GM12872 (cell line): ENCODE results near the gene PTPRN2.

ENCODE experiments used
- TF ChIP-seq, protein P1 (sequence below): IDR thresholded peaks from 3 replicates; pipeline ENCODE4 v1.5.1; 2011; ENCODE audit warnings: low read depth, mild to moderate bottlenecking, low read length, moderate library complexity; ENCODE audit not compliant: insufficient read depth

Gene PTPRN2

DNA sequence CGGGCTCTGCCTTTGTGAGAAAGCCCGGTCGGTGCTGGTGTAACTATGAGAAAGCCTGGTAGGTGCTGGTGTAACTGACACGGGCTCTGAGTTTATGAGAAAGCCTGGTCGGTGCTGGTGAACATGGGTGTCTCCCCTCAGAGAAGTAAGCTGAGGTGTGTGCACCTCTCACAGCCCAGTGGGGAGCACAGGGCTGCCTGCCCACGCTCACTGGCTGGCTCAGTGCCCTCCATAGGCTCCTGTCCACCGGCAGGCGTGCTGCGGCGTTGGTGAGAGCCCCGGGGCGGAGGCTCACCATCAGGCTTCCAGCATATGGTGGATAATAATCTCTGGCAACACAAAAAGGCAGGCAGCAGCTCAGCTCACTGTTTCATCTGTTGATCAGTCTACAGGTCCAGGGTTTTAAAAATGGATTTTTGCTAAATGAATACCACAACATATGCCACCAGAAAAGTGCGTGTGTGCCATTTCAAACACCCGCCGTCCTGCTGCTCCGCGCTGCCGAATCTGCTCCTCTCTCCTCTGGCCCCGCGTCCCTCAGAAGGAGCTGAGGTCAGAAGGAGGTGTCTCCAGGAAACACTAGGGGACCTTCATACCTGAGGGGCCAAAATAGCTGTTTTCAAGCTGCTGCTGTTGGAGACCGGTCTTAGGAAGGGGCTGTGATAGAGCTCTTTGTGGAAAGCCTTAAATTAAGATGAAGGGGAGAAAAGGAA lies 885.2 kb downstream of the PTPRN2 start:
- TF ChIP-seq, protein P1, sequence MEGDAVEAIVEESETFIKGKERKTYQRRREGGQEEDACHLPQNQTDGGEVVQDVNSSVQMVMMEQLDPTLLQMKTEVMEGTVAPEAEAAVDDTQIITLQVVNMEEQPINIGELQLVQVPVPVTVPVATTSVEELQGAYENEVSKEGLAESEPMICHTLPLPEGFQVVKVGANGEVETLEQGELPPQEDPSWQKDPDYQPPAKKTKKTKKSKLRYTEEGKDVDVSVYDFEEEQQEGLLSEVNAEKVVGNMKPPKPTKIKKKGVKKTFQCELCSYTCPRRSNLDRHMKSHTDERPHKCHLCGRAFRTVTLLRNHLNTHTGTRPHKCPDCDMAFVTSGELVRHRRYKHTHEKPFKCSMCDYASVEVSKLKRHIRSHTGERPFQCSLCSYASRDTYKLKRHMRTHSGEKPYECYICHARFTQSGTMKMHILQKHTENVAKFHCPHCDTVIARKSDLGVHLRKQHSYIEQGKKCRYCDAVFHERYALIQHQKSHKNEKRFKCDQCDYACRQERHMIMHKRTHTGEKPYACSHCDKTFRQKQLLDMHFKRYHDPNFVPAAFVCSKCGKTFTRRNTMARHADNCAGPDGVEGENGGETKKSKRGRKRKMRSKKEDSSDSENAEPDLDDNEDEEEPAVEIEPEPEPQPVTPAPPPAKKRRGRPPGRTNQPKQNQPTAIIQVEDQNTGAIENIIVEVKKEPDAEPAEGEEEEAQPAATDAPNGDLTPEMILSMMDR = no peak

DNA sequence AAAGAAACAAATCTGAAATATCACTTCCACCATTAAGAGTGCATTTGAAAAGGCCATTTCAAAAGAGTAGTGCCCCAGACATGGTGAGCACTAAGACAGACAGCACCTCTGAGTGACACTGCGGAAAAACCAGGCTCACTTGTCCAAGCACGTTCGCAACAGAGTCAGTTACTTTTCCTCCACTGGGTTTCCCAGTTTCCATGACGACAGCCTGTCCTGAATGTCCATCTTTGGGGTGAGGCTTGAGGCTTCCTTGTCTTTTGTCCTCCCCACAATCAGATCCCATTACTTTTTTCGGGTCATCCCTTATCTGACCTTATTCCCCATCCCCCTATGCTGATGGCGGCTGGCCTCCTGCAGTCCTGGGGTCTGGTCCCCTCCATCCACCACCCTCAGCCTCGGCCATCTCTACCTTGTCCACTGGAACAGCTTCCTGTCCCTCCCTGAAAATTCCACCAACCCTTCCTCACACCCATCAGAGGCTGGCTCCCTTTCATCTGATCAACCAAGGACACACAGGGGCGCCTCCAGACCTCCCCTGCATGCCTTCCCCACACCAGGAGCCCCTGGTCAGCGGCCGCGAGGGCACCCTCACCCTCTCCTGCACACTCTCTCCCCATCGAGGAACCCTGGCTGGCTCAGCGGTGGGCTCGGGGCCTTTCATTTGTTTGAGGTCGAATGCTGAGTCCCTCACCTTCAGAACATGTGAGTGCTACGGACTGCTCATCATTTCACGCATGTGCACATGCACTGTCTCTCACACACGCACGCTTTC lies 887.2 kb downstream of the PTPRN2 start:
- TF ChIP-seq, protein P1 = no peak

DNA sequence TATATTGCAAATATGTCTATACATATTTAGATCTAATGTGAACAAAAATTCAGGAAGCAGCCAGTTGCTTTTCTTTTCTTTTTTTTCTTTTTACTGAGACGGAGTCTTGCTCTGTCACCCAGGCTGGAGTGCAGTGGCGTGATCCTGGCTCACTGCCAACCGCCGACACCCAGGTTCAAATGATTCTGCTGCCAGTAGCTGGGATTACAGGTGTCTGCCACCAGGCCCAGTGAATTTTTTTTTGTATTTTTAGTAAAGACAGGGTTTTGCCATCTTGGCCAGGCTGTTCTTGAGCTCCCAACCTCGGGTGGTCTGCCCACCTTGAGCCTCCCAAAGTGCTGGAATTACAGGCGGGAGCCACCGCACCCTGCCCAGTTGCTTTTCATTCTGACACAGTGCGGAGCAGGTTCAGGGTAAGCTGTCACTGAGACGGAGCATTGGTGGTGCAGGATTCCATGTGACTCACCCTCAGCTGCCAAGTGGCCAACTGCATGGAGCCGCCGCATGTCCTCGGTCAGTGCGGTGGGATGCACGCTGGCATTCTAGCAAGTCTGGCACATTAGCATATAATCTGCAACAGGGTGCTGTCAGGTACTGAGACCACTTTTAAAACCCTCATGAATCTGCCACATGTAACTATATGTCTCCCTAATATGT lies 888.1 kb downstream of the PTPRN2 start:
- TF ChIP-seq, protein P1 = no peak

DNA sequence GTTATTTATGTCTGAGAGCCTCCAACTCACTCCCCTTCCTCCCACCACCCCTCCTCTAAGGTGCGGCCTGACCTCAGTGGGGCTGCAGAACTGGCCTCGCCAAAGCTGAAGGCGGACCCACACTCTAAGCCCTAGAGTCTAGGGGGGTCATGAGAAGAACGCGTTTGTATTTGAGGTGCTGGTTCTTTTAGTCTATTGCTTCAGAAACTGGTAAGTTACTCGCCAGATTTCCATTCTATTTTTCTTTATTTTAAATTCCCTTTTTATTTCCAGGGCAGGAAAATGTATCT lies 893.3 kb downstream of the PTPRN2 start:
- TF ChIP-seq, protein P1 = no peak

DNA sequence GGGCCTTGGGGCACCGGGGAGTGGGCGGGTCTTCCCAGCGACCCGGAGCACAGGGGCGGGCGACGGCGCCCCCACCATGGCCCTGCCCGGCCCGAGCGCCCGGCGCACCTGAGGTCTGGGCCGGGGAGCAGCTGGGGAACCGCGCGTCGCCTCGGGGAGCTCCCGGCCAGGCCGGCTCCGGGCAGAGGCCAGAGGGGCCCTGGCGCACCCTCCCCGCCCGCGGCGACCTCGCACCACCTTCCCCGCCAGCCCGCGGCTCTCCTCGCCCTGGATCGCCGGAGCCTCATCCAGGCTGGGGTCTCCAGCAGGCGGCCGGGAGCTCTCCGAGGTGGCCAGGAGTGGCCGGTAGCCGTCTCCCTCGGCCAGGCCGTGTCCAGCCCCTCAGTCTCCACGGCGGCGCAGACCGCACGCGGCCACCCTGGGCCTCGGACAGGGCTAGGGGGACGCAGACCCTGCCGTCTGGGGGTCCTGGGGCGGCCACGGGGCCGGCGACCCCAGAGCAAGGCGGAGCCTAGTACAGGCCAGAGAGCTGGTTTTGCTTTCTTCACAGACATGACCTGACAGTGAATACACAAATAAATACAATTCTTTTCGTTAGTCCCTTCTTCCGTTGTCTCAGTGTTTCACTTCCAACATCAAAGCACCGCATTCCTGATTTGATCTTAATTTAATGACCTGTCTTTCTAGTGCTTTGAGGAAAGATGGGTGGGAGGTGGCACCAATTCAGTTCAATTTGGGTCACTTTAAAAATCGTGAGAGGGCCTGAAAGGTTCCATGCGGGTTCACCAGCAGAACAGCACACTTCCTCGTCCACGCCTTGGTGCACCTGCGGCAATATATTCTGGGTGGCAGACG lies 893.9 kb downstream of the PTPRN2 start:
- TF ChIP-seq, protein P1 = no peak

DNA sequence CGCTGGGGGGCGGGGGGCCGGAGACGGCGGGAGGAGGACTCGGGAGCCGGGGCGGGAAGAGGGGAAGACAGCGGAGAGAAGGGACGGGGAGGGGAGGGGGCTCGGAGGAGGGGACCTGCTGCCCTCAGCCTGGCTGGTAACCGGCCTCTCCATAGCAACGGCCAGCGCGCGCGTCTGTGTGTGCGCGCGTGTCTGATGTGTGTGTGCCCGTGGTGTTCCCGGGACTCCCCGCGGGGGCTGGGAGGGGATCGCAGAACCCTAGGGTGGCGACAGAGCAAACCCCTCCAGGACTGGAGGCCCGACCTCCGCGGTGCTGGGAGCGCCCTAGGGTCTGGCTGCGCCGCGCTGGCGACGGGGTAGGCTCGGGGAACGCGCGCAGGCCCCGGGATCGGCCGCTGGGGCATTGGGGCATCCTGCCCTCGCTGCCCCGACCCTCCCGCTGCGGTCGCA lies 894.5 kb downstream of the PTPRN2 start:
- TF ChIP-seq, protein P1 = no peak
